ENCODE measurements around the gene EPHB2.

Gene EPHB2

GRCh38 chr1:22752339-22752738 lies 41.7 kb downstream of the EPHB2 start:
- DNase-seq: no peak

DNA sequence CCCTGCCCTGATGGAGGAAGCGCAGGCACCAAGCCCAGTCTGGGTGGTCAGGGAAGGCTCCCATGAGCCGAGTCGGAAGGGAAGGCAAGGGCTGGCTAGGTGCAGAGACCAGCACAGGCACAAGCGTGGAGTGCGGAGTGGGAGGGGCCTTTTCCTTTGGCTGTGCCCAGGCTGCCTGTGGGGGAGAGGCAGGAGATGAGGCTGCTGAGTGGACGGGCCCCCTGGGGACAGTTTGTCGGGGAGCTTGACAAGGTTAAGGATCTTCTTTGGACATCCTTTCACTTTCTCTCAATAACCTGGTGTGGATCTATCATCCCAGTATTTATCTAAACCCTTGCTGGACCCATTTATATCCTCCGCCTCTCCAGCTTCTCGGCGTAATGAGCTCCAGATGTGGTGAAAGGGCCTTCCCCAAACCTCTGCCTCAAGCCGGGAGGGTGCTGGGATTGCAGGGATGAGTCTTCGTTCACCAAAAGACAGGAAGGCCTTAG lies 42.9 kb downstream of the EPHB2 start:
- DNase-seq: peak; percentile 24

DNA sequence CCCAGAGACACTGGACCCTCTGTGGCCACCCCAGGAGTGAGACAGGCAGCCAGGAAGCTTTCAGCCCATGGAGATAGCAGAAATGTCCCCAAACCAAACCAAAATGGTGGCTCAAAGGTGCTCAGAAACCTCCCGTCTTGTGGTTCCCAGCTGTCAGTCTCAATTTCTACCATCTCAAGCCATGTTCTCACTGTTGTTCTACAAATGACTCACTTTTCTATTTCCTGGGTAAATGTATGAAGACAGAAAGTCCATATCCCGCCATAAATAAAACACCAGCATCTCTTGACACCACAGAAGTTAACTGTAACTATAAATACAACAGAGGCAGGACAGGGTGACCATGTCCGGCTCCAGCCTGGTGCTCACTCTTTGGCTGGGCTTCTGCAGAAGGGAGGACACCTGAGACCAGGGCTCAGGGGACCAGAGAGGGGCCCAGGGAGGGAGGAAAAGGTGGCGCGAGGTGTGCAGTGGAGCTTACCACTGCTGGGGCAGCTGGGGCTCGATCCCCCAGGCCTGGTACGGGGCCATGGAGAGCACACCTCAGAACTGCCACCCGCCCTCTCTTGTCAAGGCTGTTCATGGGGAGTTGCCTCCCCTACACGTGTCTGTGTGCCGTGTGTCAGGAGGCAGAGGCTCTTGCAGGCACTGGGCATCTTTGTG lies 43.6 kb downstream of the EPHB2 start:
- no peak for DNase-seq

- DNase-seq: no peak
Measured at GRCh38 chr1:22754824-22755223, 44.2 kb downstream of the EPHB2 start.

GRCh38 chr1:22755641-22756040 lies 45.0 kb downstream of the EPHB2 start:
- DNase-seq: no peak

DNA sequence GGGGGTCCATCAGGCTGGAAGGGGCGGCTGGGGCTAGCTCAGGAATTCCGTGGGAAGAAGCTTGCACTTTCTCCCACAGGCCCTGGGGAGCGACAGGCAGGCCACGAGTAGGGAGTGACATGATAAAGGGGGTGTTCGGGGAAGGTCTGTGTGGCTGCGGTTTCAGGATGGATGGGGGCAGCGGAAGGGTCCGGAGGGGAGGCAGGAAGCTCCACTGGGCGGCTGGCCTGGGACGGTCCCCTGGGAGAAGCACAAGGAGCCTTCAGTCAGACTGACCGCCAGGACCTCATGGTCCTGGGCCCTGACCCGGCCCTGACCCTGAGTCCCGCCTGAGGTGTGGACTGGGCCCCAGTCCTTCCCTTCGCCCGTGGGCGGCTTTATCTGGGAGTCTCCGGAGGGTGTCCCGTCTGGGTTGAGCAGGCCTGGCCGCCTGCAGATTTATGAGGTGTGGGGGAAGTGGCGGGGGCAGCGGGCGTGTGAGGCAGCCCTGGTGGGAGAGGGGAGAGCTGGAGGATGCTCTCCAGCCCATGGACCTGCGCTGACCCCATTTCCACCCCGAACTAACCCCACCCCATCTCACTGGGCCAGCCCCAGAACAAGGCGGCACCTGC lies 45.6 kb downstream of the EPHB2 start:
- no peak for DNase-seq

GRCh38 chr1:22760455-22760854 lies 49.8 kb downstream of the EPHB2 start:
- DNase-seq: no peak

DNA sequence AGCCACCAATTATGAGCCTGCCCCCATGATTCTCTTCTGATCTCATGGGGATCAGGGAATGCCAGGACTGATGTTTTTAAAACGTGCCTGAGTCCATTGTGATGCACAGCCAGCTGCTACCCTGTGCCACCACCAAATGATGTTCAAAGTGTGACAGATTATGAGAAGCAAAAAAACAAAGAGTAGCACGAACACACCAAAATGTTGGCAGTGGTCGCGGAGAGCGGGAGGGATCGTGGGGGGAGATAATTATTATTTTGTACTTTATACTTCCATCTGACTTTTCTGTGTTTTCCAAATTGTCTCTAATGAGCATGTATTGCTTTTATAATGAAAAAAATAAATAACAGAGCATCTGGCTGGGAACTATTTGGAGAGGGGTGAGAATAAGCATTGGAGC lies 50.5 kb downstream of the EPHB2 start:
- DNase-seq: no peak

DNA sequence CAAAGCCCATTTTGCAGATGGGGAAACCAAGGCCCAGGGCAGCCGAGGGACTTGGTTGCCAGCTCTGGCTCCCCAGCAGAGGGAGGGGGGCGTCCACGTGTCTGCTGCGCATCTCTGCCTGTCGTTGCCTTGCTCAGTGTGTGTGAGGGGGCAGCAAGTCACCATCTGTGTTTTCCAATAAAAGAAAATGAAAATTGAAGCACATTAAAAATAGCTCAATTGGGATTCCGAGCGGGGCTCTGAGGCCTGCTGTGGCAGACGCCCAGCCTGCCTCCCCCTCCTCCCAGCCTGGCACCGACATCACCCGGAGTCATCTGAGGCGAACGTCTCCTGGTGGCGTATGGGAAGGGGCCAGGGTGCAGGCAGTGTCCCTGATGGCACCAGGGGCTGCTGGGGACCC lies 51.2 kb downstream of the EPHB2 start:
- no peak for DNase-seq

DNA sequence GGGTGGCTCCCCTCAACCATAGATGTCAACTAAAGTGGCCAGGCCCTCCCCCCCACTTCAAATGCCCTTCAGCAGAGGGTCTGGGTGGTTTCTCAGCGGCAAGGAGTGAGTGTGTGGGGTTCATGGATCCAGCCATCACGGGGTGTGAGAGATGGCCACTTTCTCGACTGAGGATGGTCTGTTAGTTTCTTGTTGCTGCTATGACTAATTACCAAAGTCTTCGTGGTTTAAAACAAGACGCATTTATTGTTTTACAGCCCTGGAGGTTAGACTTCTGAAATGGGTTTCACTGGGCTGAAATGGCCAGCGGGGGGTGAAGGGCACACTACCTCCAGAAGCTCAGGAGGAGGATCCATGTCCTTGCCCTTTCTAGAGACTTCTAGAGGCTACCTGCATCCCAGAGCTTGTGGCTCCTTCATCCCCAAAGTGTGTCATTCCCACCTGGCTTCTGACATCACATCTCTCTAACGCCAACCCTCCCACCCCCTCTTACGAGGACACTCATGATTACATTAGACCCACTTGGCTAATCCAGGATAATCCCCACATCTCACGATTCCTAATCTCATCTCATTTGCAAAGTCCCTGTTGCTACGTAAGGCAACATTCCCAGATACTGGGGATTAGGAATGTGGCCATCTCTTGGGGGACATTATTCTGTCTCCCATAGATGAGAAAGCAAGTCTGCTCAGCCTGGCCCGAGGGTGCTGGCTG lies 53.0 kb downstream of the EPHB2 start:
- DNase-seq: no peak

GRCh38 chr1:22767852-22768251 lies 57.2 kb downstream of the EPHB2 start:
- DNase-seq: no peak

DNA sequence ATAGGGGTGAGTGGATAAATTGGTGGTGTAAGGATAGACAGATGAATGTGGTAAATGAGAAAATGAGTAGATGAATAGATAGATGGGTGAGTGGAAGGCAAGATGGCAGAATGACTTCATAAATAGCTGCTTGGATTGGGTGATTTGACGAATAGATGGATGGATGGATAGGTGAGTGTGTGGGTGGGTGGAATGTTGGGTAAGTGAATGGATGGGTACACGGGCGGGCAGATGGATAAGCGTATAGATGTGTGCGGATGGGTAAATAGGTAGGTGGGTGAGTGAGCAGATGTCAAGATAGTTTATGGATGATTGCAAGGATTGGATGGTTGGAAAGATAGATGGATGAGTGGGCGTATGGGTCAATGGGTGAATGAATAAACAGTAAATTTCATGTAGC lies 59.3 kb downstream of the EPHB2 start:
- DNase-seq: no peak

- no peak for DNase-seq
Measured at GRCh38 chr1:22772014-22772413, 61.4 kb downstream of the EPHB2 start.

DNA sequence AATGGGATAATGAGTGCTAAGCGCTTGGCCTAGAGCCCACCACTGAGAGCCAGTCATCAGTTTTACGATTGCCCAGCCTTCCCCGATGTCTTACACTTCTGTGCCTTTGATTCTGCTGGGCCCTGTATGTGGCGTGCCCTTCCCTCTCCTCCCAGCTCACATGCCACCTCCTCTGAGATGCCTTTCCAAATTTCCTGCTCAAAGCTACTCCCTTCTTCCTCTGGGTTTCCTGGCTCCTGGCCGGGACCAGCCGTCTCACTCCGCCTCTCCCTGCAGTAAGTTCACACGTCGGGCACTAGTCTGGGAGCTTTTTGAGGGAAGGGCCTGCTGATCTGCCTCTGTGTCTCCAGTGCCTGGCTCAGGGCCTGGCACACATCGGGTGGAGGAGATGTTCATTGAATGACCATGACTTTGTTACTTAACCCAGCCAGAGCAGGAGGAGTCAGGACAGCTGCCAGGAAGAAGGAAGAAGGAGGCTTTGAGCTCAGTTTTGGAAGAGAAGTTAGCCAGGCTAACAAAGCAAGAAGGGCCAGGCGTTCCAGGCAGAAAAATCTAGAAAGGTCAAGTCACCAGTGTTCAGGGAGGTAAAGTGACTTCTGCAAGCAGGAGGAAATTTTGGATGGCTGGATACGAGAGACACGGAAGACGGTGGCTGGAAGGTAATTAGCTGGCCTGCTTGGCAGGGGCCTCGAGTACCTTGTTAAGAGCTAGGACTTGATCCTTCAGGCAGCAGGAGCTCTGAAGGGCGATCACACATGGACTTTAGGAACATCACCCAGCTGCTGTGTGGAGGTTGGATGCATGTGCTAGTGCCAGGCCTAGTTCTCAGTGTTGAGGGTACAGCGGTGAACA lies 63.6 kb downstream of the EPHB2 start:
- no peak for DNase-seq

DNA sequence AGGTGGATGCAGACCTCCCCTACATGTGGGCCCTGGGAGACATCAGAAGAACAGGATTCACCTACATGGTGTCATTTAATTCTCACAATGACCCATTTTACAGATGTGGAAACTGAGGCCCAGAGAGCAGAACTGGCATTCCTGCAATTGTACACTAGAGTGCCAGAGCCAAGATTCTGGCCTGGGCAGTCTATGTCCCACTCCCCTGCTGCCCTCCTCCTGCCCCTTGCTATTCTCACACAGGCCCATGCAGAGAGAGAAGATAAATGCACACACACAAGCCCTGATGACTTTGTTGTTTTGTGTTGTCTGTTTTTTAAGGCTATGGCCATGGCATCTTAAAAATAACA lies 64.2 kb downstream of the EPHB2 start:
- no peak for DNase-seq

DNA sequence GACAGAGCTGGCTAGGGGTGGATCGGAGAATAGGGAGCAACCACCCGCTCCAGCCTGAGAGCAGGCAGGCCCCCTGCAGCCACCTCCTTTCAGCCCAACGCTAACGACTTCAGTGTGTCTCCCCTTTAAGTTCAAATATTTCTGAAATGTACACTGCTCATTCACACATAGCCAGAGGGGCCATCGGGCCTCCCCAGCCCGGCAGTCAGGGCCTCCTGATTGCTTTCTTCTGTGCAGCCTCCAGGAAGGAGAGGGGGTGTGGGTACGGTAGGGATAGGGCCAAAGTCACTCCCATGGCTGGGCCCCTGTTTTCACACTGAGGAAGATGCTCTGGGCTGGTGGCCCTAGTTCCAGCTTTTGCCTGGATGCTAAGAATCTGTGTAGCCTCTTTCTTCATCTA lies 64.8 kb downstream of the EPHB2 start:
- no peak for DNase-seq

- DNase-seq: no peak
Measured at GRCh38 chr1:22776035-22776613, 65.5 kb downstream of the EPHB2 start.

DNA sequence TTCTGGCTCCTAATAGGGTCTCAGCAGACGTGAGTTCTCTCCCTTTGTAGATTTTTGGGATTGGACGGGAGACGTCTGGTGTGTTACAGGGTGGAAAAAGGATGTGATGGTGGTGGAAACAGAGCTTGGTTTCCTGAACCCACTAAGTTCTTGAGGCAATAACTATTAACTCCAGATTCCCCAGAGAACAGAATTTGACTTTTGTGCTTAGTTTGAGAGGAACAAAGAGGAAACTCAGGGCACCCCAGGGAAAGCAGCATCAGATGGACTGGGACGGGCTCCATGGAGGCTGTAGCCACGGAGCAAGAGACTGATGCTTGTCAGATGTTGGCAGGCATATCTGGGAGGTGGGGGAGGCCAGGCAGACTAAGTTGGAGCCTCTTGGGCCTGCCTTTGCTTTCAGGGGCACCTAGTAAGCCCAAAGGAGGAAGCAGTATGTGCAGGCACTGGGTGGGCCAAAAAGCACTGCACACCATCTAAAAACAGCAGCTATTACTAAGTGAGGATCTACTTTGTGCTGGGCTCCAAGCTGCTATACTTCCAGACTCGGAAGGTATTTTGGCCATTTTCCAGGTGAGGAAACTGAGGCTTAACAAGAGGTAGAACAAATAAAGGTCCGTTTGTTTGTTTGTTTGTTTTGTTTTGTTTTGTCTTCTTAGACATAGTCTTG lies 66.9 kb downstream of the EPHB2 start:
- DNase-seq: no peak

GRCh38 chr1:22778408-22778807 lies 67.8 kb downstream of the EPHB2 start:
- DNase-seq: no peak

- DNase-seq: no peak
Measured at GRCh38 chr1:22778862-22779520, 68.4 kb downstream of the EPHB2 start.

GRCh38 chr1:22780696-22781095 lies 70.1 kb downstream of the EPHB2 start:
- DNase-seq: no peak

DNA sequence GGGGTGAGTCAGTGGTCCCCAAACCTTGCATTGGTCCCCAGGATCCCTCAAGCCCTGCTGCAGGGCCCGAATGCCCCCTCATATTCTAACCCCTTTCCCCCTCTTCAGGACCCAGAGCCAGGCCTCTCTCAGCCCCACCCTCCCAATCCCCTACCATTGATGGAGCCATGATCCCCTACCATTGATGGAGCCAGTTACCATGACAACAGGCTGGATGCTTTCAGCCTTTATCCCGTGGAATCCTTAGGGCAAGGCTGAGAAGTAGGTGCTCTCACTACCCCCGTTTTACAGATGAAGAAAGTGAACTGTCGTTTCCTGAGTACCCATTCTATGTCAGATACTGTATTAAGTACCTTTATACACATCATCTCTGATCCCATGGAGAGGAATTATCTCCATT lies 70.8 kb downstream of the EPHB2 start:
- DNase-seq: no peak
